Measurements from ENCODE around the gene CXCL1.

The CXCL1 gene

GRCh38 chr4:73869130-73870055, at the start of gene CXCL1:
CXCL1 (plus strand) TSS chr4:73869393; CDS start chr4:73869471, 78 bp downstream.
- DNase-seq, result no peak

GRCh38 chr4:73821325-73821724, 47.9 kb upstream of the CXCL1 start:
- DNase-seq, result no peak

- DNase-seq, result no peak
Measured at GRCh38 chr4:73822389-73822788, 46.8 kb upstream of the CXCL1 start.

- no peak for DNase-seq
Measured at GRCh38 chr4:73822812-73823504, 46.2 kb upstream of the CXCL1 start.

- no peak for DNase-seq
Measured at GRCh38 chr4:73823760-73824159, 45.4 kb upstream of the CXCL1 start.

GRCh38 chr4:73828956-73829355, 40.2 kb upstream of the CXCL1 start:
- no peak for DNase-seq

GRCh38 chr4:73831569-73831968, 37.6 kb upstream of the CXCL1 start:
- DNase-seq, result no peak

GRCh38 chr4:73832651-73833237, 36.4 kb upstream of the CXCL1 start:
- DNase-seq, result no peak

- no peak for DNase-seq
Measured at GRCh38 chr4:73836373-73837279, 32.6 kb upstream of the CXCL1 start, which contains the start of gene CXCL6. CXCL6 (plus strand) TSS chr4:73836678; CDS start chr4:73836751, 73 bp downstream.

GRCh38 chr4:73839071-73839470, 30.1 kb upstream of the CXCL1 start:
- DNase-seq, result no peak

- DNase-seq, result no peak
Measured at GRCh38 chr4:73839715-73840114, 29.5 kb upstream of the CXCL1 start.

GRCh38 chr4:73841243-73841925, 27.8 kb upstream of the CXCL1 start:
- DNase-seq, result no peak

GRCh38 chr4:73842696-73843095, 26.5 kb upstream of the CXCL1 start:
- DNase-seq, result no peak

- DNase-seq, result no peak
Measured at GRCh38 chr4:73843369-73843768, 25.8 kb upstream of the CXCL1 start.

GRCh38 chr4:73844345-73844744, 24.8 kb upstream of the CXCL1 start:
- DNase-seq, result no peak

- no peak for DNase-seq
Measured at GRCh38 chr4:73844806-73845205, 24.4 kb upstream of the CXCL1 start.

- DNase-seq, result no peak
Measured at GRCh38 chr4:73847526-73848182, 21.5 kb upstream of the CXCL1 start.

GRCh38 chr4:73848183-73848777, 20.9 kb upstream of the CXCL1 start:
- no peak for DNase-seq

- DNase-seq, result no peak
Measured at GRCh38 chr4:73850261-73850970, 18.8 kb upstream of the CXCL1 start.

- DNase-seq, result no peak
Measured at GRCh38 chr4:73851293-73851692, 17.9 kb upstream of the CXCL1 start.

Data from activated CD4-positive, alpha-beta T cell treated with anti-CD3 and anti-CD28 coated beads, Interleukin-2, amount 50 U/mL, for 1 hour (primary cell).